Measurements from ENCODE around the gene VSTM4.

The VSTM4 gene

GRCh38 chr10:49061667-49062066, 53.7 kb downstream of the VSTM4 start:
- Histone ChIP-seq H3K36me3 (ENCODE audit: control insufficient read depth in 2 of 2, insufficient read depth in 2 of 2, low read length in 2 of 2) (no peaks in the 10 kb centered on the region), H3K9ac (ENCODE audit: low read depth in 1 of 2, low read length in 2 of 2) (no peak overlapping the region), H3K27ac (ENCODE audit: low read depth in 2 of 2, low read length in 2 of 2) (no peak overlapping the region), H3K27me3 (ENCODE audit: control insufficient read depth in 2 of 2, insufficient read depth in 2 of 2, low read length in 2 of 2) (no peaks in the 10 kb centered on the region), H3K4me3 (ENCODE audit: low read length in 2 of 2) (no peak overlapping the region), H3K9me3 (ENCODE audit: control insufficient read depth in 2 of 2, low read length in 2 of 2) (no peaks in the 10 kb centered on the region), H3K4me1 (ENCODE audit: control insufficient read depth in 2 of 2, insufficient read depth in 2 of 2, low read length in 2 of 2) (no peaks in the 10 kb centered on the region)

DNA sequence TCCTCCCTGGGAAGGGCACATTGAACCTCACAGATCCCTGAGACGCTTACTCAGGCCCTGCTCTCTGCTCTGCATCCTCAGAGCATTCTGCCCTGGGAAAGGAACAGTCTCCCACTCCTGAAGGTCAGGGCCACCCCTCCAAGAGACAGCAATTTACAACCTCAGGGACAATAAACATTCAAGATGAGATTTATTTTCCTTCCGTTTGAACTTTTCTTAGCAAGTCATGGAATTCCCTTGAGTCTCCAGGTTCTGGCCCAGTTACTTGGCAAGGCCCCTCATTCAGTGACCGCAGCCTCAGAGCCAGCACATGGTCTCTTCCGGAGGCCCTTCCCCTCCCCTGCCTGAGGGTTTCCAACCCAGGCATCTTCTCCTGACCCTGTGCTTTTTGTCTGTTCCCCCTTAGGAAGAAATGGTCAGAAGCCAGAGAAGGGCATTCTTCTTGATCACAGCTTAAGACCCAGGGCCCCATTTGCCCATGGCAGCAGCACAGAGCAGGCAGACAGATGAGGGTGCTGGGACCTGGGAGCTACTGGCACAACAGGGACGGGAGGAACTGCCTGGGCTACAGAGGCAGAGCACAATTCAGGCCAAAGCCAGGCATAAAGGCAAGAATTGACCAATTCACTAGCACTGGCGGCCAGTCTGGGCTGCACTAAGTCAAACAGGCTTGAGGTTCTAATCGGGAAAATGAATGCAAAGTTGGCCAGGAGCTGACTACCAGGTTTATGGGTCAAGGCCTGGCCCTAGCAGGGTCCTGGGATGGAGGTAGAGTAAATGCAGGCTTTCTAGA, 56.7 kb downstream of the VSTM4 start:
- Histone ChIP-seq H3K4me1 (ENCODE audit: control insufficient read depth in 2 of 2, insufficient read depth in 2 of 2, low read length in 2 of 2) (no peaks in the 10 kb centered on the region), H3K36me3 (ENCODE audit: control insufficient read depth in 2 of 2, insufficient read depth in 2 of 2, low read length in 2 of 2) (peaks cover 0 to 2% of the 10 kb centered on the region in 2 donors), H3K9me3 (ENCODE audit: control insufficient read depth in 2 of 2, low read length in 2 of 2) (no peaks in the 10 kb centered on the region), H3K27ac (ENCODE audit: low read depth in 2 of 2, low read length in 2 of 2) (no peak overlapping the region), H3K27me3 (ENCODE audit: control insufficient read depth in 2 of 2, insufficient read depth in 2 of 2, low read length in 2 of 2) (no peaks in the 10 kb centered on the region), H3K9ac (ENCODE audit: low read depth in 1 of 2, low read length in 2 of 2) (no peak overlapping the region), H3K4me3 (ENCODE audit: low read length in 2 of 2) (no peak overlapping the region)

DNA sequence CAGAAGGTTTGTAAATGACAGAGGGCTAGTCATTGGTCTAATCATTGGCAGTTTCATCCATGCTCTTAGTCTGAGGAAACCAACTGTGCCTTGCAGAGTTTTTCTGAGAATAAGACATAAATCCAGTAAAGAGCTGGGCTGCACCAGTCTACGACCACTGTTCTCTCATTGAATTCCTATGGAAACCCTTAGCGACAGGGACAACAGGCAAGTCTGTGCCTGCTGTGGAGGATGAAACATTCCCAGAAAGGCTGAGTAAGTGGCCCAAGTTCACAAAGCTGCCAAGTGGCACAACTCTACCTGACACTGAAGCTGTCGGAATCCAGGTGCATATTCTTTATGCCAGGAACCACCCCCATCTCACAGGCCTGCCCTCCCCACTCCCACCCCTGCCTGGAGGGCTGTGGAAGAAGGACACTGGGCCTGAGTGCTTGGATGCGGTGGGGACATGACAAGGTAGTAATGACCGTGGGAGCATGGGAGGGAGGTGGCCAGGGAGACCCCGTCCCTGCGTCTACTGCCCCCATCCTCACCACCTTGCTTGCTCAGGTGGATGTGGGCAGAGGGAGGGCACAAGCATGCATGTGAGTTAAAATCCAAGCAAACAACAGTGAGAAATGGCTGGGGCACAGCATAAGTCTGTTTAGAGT, 58.0 kb downstream of the VSTM4 start:
- no peak overlapping the region for H3K9ac ChIP-seq (ENCODE audit: low read depth in 1 of 2, low read length in 2 of 2)
- no peak overlapping the region for H3K4me3 ChIP-seq (ENCODE audit: low read length in 2 of 2)
- H3K27me3 ChIP-seq (ENCODE audit: control insufficient read depth in 2 of 2, insufficient read depth in 2 of 2, low read length in 2 of 2): no peaks in the 10 kb centered on the region
- H3K4me1 ChIP-seq (ENCODE audit: control insufficient read depth in 2 of 2, insufficient read depth in 2 of 2, low read length in 2 of 2): no peaks in the 10 kb centered on the region
- H3K36me3 ChIP-seq (ENCODE audit: control insufficient read depth in 2 of 2, insufficient read depth in 2 of 2, low read length in 2 of 2): peaks cover 0 to 2% of the 10 kb centered on the region in 2 donors
- no peak overlapping the region for H3K27ac ChIP-seq (ENCODE audit: low read depth in 2 of 2, low read length in 2 of 2)
- H3K9me3 ChIP-seq (ENCODE audit: control insufficient read depth in 2 of 2, low read length in 2 of 2): no peaks in the 10 kb centered on the region

- H3K27ac ChIP-seq (ENCODE audit: low read depth in 2 of 2, low read length in 2 of 2): no peak overlapping the region
Observed at GRCh38 chr10:49056356-49056755, 59.0 kb downstream of the VSTM4 start.

GRCh38 chr10:49055221-49055849, 60.0 kb downstream of the VSTM4 start:
- no peaks in the 10 kb centered on the region for H3K4me1 ChIP-seq (ENCODE audit: control insufficient read depth in 2 of 2, insufficient read depth in 2 of 2, low read length in 2 of 2)
- H3K9me3 ChIP-seq (ENCODE audit: control insufficient read depth in 2 of 2, low read length in 2 of 2): no peaks in the 10 kb centered on the region
- H3K36me3 ChIP-seq (ENCODE audit: control insufficient read depth in 2 of 2, insufficient read depth in 2 of 2, low read length in 2 of 2): peaks cover 0 to 2% of the 10 kb centered on the region in 2 donors
- no peak overlapping the region for H3K27ac ChIP-seq (ENCODE audit: low read depth in 2 of 2, low read length in 2 of 2)
- H3K27me3 ChIP-seq (ENCODE audit: control insufficient read depth in 2 of 2, insufficient read depth in 2 of 2, low read length in 2 of 2): no peaks in the 10 kb centered on the region
- H3K9ac ChIP-seq (ENCODE audit: low read depth in 1 of 2, low read length in 2 of 2): no peak overlapping the region
- H3K4me3 ChIP-seq (ENCODE audit: low read length in 2 of 2): no peak overlapping the region

More at GRCh38 chr10:49056356-49056755, 59.0 kb downstream of the VSTM4 start:
- H3K9me3 ChIP-seq (ENCODE audit: control insufficient read depth in 2 of 2, low read length in 2 of 2): no peaks in the 10 kb centered on the region
- no peak overlapping the region for H3K4me3 ChIP-seq (ENCODE audit: low read length in 2 of 2)
- no peaks in the 10 kb centered on the region for H3K4me1 ChIP-seq (ENCODE audit: control insufficient read depth in 2 of 2, insufficient read depth in 2 of 2, low read length in 2 of 2)
- H3K9ac ChIP-seq (ENCODE audit: low read depth in 1 of 2, low read length in 2 of 2): no peak overlapping the region
- H3K36me3 ChIP-seq (ENCODE audit: control insufficient read depth in 2 of 2, insufficient read depth in 2 of 2, low read length in 2 of 2): peaks cover 0 to 2% of the 10 kb centered on the region in 2 donors
- H3K27me3 ChIP-seq (ENCODE audit: control insufficient read depth in 2 of 2, insufficient read depth in 2 of 2, low read length in 2 of 2): no peaks in the 10 kb centered on the region

DNA sequence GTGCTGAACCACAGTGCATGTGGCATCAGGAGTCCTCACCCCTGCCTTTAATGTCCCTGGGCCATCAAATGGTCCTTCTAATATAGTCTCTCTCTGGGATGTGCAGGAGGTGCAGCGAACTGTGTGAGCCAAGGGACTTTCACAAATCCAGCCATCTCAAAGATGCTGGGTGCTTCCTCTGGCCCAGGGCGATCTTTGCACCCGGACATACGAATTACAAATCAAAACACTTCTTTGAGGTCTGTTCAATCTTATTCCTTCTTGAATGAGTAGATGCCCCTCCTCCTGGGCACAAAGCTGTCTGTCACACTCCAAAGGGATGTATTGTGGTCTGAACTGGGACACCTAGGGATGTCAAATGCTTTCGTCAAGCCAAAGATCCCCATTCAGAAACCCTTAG, 60.6 kb downstream of the VSTM4 start:
- no peaks in the 10 kb centered on the region for H3K4me1 ChIP-seq (ENCODE audit: control insufficient read depth in 2 of 2, insufficient read depth in 2 of 2, low read length in 2 of 2)

DNA sequence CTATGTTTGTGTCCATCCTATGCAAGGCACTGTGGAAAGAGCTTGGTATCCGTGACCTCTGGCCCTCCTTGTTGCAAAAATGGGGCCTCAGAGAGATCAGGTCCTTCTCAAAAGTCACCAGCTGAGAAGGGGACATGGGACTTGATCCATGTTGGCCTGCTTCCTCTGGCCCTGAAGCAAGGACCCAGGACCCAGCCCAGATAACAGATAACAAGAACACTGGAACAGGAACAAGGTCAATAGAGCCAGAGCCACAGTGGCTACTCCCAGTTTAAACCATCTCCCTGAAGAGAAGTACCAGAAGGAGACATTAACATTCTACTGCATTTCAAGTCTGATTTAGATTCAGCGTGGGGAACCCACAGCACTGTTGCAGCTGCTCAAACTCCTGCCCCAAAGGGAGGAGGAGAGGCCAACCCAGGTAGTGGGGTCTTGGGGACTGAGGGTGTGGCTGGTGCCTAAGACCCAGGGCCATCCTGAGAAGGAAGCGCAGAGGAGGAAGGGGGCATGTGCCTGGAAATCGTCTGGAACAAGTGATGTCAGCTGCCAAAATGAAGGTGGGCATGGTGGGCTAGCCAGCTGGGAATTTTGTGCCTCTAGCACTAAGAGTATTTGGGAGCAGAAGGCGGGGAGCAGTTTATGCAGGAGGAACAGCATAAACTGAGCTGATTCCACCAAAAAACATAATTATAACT, 61.2 kb downstream of the VSTM4 start:
- no peaks in the 10 kb centered on the region for H3K9me3 ChIP-seq (ENCODE audit: control insufficient read depth in 2 of 2, low read length in 2 of 2)
- H3K4me3 ChIP-seq (ENCODE audit: low read length in 2 of 2): no peak overlapping the region
- no peaks in the 10 kb centered on the region for H3K27me3 ChIP-seq (ENCODE audit: control insufficient read depth in 2 of 2, insufficient read depth in 2 of 2, low read length in 2 of 2)
- H3K4me1 ChIP-seq (ENCODE audit: control insufficient read depth in 2 of 2, insufficient read depth in 2 of 2, low read length in 2 of 2): no peaks in the 10 kb centered on the region
- peaks cover 0 to 2% of the 10 kb centered on the region in 2 donors for H3K36me3 ChIP-seq (ENCODE audit: control insufficient read depth in 2 of 2, insufficient read depth in 2 of 2, low read length in 2 of 2)
- no peak overlapping the region for H3K9ac ChIP-seq (ENCODE audit: low read depth in 1 of 2, low read length in 2 of 2)
- H3K27ac ChIP-seq (ENCODE audit: low read depth in 2 of 2, low read length in 2 of 2): no peak overlapping the region

More for the DNA sequence above, 60.6 kb downstream of the VSTM4 start:
- Histone ChIP-seq H3K4me3 (ENCODE audit: low read length in 2 of 2) (no peak overlapping the region), H3K27me3 (ENCODE audit: control insufficient read depth in 2 of 2, insufficient read depth in 2 of 2, low read length in 2 of 2) (no peaks in the 10 kb centered on the region), H3K27ac (ENCODE audit: low read depth in 2 of 2, low read length in 2 of 2) (no peak overlapping the region), H3K36me3 (ENCODE audit: control insufficient read depth in 2 of 2, insufficient read depth in 2 of 2, low read length in 2 of 2) (peaks cover 0 to 2% of the 10 kb centered on the region in 2 donors), H3K9me3 (ENCODE audit: control insufficient read depth in 2 of 2, low read length in 2 of 2) (no peaks in the 10 kb centered on the region), H3K9ac (ENCODE audit: low read depth in 1 of 2, low read length in 2 of 2) (no peak overlapping the region)

DNA sequence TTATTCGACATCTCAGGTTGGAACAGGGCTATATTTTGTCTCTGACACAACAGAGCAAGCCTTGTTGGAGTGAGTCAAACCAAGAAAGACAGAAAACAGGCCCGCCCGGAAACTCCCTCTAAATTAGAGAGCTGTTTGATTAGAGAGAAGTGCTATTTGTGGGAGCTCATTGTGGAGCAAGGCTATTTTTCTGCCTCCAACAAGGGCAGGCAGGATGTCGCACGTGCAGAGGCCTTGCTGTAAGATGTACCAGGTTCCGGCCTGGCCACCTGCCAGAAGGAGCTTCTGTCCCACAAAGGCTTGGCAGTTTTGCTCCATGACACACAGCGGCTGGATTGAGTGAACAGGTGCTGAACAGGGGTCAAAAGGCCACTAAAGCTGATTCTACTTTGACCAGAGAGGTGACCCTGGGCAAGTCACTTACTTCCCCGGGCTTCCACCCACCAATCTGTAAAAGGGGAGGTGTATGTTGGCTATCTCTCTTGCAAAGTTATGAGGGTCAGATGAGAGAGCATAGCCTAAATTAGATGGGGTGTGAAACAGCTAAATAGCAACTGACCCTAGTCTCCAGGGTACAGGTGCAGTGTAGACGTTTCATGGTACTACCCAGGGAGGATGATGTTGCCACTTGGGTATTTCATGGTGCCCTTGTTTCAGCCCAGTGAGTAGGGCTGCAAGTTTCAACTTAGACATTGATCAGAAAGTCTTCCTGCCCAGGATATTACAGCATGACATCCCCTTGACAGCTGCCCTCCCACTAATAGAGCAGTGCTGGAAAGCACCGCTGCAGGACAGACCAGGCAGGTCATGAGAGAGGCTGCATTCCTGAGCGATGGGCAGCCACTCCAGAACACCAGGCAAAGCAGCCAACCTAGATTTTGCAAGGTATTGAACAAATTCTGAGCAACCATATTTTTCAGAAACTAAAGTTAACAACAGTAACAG, 62.0 kb downstream of the VSTM4 start:
- Histone ChIP-seq H3K27me3 (ENCODE audit: control insufficient read depth in 2 of 2, insufficient read depth in 2 of 2, low read length in 2 of 2) (no peaks in the 10 kb centered on the region), H3K27ac (ENCODE audit: low read depth in 2 of 2, low read length in 2 of 2) (no peak overlapping the region), H3K4me3 (ENCODE audit: low read length in 2 of 2) (no peak overlapping the region), H3K36me3 (ENCODE audit: control insufficient read depth in 2 of 2, insufficient read depth in 2 of 2, low read length in 2 of 2) (peaks cover 0 to 2% of the 10 kb centered on the region in 2 donors), H3K9me3 (ENCODE audit: control insufficient read depth in 2 of 2, low read length in 2 of 2) (no peaks in the 10 kb centered on the region), H3K4me1 (ENCODE audit: control insufficient read depth in 2 of 2, insufficient read depth in 2 of 2, low read length in 2 of 2) (no peaks in the 10 kb centered on the region), H3K9ac (ENCODE audit: low read depth in 1 of 2, low read length in 2 of 2) (no peak overlapping the region)

- H3K9me3 ChIP-seq (ENCODE audit: control insufficient read depth in 2 of 2, low read length in 2 of 2): no peaks in the 10 kb centered on the region
- no peak overlapping the region for H3K9ac ChIP-seq (ENCODE audit: low read depth in 1 of 2, low read length in 2 of 2)
- peaks cover 0 to 2% of the 10 kb centered on the region in 2 donors for H3K36me3 ChIP-seq (ENCODE audit: control insufficient read depth in 2 of 2, insufficient read depth in 2 of 2, low read length in 2 of 2)
- no peaks in the 10 kb centered on the region for H3K27me3 ChIP-seq (ENCODE audit: control insufficient read depth in 2 of 2, insufficient read depth in 2 of 2, low read length in 2 of 2)
- H3K4me3 ChIP-seq (ENCODE audit: low read length in 2 of 2): no peak overlapping the region
- H3K4me1 ChIP-seq (ENCODE audit: control insufficient read depth in 2 of 2, insufficient read depth in 2 of 2, low read length in 2 of 2): no peaks in the 10 kb centered on the region
- H3K27ac ChIP-seq (ENCODE audit: low read depth in 2 of 2, low read length in 2 of 2): no peak overlapping the region
Observed at GRCh38 chr10:49052069-49052468, 63.3 kb downstream of the VSTM4 start.

All from mucosa of rectum (tissue), 2 donors.